ES-I3 (cell line): ENCODE results near the gene SLC22A2.

Experiments
- H3K36me3 ChIP-seq: 2 replicates; pipeline ENCODE4 v1.6.1; 2013; ENCODE audit warnings: mild to moderate bottlenecking, low read length, control low read depth, moderate library complexity; ENCODE audit not compliant: insufficient read depth
- H3K4me1 ChIP-seq: 2 replicates; pipeline ENCODE4 v1.6.1; 2013; ENCODE audit warnings: mild to moderate bottlenecking, control low read depth, low read length; ENCODE audit not compliant: insufficient read depth
- H3K9ac ChIP-seq: 2 replicates; pipeline ENCODE4 v1.6.1; 2013; ENCODE audit warnings: low read depth, mild to moderate bottlenecking, low read length, moderate library complexity
- H3K9me3 ChIP-seq: 2 replicates; pipeline ENCODE4 v1.6.1; 2013; ENCODE audit warnings: mild to moderate bottlenecking, low read length, moderate library complexity; ENCODE audit not compliant: control insufficient read depth, insufficient read depth

SLC22A2 gene

DNA sequence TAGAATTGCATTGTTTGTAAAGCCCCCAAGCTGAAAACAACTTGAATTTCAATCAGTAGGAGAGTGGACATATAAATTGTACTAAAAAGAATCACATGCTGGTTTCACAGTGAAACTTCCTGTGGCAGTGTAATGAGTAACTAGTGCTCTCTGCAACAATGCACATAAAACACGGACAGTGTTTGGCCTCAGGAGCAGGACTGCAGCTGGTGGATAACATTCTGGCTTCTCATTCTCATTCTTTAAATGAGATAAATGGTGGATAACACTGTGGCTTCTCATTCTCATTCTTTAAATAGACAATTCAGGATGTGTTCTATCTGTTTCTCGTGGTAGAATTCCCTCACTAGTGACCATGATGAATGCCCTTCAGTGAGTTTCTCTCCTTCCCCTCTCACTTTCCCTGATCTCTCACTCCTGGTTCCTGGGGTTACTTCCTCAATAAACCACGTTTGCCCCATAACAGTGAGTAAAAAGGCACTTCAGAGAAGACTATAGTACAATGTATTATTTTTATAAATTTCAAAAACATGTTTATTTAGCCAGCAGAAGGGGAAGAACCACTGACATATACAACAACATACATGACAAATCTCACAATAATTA is 59.9 kb downstream of the SLC22A2 start:
- no peaks in the 10 kb centered on the region for H3K36me3 ChIP-seq
- no peak overlapping the region for H3K9ac ChIP-seq
- no peaks in the 10 kb centered on the region for H3K4me1 ChIP-seq
- no peaks in the 10 kb centered on the region for H3K9me3 ChIP-seq

DNA sequence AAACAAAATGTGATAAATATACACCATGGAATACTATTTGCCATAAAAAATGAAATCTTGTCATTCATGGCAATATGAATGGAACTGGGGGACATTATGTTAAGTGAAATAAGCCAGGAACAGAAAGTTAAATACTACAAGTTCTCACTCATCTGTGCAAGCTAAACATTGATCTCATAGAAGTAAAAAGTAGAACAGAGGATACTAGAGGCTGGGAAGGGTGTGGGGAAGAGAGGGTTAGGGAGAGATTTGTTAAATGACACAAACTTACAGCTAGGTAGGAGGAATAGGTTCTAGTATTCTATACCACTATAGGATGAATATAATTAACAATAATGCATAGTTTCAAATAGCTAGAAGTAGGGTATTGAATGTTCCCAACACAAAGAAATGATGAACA is 61.0 kb downstream of the SLC22A2 start:
- Histone ChIP-seq H3K9me3 (no peaks in the 10 kb centered on the region), H3K9ac (no peak overlapping the region), H3K4me1 (no peaks in the 10 kb centered on the region), H3K36me3 (no peaks in the 10 kb centered on the region)

DNA sequence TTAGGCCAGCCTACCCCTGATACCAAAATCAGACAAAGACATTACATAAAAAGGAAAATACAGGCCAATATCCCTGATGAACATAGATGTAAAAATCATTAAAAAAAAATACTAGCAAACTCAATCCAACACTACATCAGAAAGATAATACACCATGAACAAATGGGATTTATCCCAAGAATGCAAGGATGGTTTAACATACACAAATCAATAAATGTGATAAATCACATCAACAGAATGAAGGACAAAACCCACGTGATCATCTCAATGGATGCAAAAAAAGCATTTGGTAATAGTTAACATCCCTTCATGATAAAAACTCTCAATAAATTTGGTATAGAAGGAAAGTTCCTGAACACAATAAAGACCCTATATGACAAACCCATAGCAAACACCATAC is 63.8 kb downstream of the SLC22A2 start:
- Histone ChIP-seq H3K36me3 (no peaks in the 10 kb centered on the region), H3K9ac (no peak overlapping the region), H3K4me1 (no peaks in the 10 kb centered on the region), H3K9me3 (no peaks in the 10 kb centered on the region)

DNA sequence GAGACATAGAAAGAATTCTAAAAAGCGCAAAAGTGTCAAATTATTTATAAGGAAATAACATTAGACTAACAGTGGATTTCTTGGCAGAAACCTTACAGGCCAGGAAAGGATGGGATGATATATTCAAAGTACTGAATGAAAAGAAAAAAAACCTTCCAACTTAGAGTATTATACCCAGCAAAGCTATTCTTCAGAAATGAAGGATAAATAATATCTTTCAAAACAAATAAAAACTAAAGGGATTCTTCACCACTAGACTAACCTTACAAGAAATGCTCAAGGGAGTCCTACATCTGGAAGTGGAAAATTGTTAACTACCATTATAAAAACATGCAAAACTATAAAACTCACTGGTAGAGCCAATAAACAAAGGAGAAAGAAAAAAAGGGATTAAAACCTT is 65.8 kb downstream of the SLC22A2 start:
- H3K9me3 ChIP-seq: no peaks in the 10 kb centered on the region
- H3K36me3 ChIP-seq: no peaks in the 10 kb centered on the region
- H3K9ac ChIP-seq: no peak overlapping the region
- H3K4me1 ChIP-seq: no peaks in the 10 kb centered on the region

DNA sequence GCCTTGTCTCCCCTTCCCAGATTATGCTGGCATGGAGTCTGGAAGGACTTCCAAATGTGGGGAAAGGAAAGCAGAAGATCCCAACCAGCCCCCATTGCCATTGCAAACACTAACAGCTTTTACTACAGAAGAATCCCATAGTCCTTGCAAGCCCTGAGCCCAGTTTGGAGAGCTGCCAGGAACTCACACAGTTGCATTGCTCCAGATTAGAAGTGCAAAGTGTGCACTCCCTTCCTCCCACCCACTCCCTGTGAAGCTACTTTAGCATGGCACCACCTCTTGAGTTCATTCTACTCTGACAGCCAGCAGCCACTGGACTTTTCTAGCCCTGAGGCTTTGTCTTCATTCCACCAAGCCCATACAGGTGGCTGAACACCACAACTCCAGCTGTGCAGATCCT is 67.6 kb downstream of the SLC22A2 start:
- H3K36me3 ChIP-seq: no peaks in the 10 kb centered on the region
- no peak overlapping the region for H3K9ac ChIP-seq

DNA sequence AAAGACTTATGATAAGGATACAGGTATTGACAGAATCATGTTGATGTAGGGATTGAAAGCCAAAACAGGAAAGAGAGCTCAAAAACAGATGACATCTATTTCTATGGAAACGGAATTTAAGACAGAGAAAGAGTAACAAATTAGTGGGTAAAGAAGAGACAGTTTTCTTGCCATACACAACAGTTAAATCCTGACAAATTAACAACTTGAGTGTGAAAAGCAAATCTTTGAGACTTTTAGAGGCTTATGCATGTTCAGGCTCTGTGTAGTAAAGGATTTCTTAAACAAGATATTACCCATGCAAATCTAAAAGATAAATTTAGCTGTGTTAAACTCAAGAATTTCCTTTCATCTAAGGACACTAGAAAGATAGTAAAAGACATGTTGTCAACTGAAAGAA is 68.5 kb downstream of the SLC22A2 start:
- H3K9ac ChIP-seq: no peak overlapping the region
- H3K36me3 ChIP-seq: no peaks in the 10 kb centered on the region
- no peaks in the 10 kb centered on the region for H3K9me3 ChIP-seq
- H3K4me1 ChIP-seq: no peaks in the 10 kb centered on the region

More for the DNA sequence above, 67.6 kb downstream of the SLC22A2 start:
- Histone ChIP-seq H3K4me1 (no peaks in the 10 kb centered on the region), H3K9me3 (no peaks in the 10 kb centered on the region)

DNA sequence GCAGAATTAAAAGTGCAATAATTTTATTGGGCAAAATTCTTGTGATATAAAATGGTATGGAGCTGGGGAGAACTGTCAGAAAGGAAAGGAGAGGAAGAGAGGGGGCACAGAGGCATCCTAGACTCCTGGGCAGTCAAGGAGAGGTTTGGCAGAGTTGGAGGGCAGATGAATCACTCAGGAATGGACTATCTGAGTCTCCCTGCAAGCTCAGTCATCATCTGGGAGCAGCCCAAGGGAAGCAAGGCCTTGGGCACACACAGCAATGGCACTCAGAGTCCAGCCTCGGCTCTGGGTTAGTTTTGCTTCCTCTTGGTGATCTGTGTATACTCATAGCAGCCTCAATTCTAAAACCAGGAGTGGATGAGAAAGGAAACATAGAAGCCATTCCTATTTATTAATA is 69.8 kb downstream of the SLC22A2 start:
- Histone ChIP-seq H3K36me3 (no peaks in the 10 kb centered on the region), H3K9me3 (no peaks in the 10 kb centered on the region), H3K9ac (no peak overlapping the region), H3K4me1 (no peaks in the 10 kb centered on the region)

DNA sequence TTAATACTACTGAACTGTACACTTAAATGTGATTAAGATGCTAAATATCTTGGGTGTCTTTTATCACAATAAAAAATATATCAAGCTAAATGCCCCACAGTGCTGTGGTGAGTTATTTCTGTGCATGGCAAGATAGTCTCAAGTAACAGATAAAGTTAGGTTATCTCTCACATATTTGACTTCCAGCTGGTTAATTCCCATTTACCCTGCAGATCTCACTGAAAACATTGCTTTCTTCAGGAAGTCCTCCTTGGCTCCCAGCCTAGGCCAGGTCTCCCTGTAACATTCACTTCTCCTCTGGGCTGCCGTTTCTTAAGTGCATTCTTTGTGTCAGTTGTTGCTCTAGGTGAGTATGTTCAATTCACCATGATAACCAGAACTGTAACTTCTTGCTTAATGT is 77.9 kb downstream of the SLC22A2 start:
- Histone ChIP-seq H3K4me1 (no peaks in the 10 kb centered on the region), H3K9ac (no peak overlapping the region), H3K36me3 (no peaks in the 10 kb centered on the region), H3K9me3 (no peaks in the 10 kb centered on the region)

DNA sequence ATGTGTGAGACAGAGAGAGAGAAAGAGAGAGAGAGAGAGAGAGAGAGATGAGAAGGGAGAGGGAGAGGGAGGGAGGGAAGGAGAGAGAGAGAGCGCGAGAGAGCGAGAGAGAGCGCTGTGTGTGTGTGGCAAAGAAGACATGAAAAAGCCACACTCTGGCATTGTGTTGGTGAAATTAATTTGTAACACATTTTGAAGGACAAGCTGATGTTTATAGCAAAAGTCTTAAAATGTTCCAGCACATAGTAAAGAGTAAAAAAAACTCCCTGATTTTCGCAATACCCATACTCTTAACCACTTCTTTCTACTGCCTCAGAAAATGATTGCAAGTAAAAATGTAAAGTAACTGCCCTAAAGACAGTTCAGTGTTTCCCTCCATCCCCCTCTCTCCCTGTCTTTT is 80.3 kb downstream of the SLC22A2 start:
- H3K36me3 ChIP-seq: no peaks in the 10 kb centered on the region
- no peaks in the 10 kb centered on the region; the same call in 1 of the 2 replicates for H3K9me3 ChIP-seq
- H3K9ac ChIP-seq: no peak overlapping the region
- H3K4me1 ChIP-seq: peaks cover 6% of the 10 kb centered on the region

DNA sequence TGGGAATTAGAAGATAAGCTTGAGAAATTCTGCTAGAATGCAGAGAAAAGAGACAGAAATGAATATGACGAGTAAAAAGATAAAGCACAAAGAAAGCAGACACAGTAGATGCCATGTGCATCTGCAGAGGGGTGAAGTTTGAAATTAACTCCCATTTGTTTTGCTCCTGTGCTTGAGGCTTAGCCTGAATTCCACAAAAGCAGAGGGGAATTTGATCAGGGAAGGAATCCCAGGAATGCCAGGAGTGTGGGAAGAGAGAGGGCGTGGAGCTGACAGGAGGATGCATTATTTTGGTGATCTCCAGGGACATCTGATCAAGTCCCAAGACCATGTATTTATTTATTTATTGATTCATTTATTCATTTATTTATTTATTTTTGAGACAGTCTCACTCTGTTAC is 81.4 kb downstream of the SLC22A2 start:
- Histone ChIP-seq H3K36me3 (no peaks in the 10 kb centered on the region), H3K4me1 (peaks cover 6% of the 10 kb centered on the region), H3K9ac (no peak overlapping the region), H3K9me3 (no peaks in the 10 kb centered on the region; the same call in 1 of the 2 replicates)

DNA sequence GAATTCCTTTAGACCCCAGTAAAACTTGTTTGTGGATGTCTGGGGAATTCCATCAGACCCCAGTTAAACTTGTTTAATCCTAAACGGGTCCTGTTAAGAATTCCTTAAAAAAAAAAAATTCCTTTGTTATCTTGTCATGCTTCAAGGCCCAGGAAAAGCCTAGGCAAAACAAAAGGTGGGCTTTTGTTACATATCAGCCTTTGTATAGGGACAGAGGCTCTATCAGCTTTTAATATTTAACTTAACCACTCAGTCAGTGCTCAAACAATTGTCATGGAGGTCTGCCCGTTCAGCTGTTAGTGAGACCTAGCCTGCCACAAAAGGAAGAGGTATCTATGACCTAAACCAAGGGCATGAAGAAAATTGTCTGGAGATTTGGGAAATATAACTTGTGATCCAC is 83.9 kb downstream of the SLC22A2 start:
- Histone ChIP-seq H3K36me3 (no peaks in the 10 kb centered on the region), H3K4me1 (peaks cover 6% of the 10 kb centered on the region), H3K9me3 (no peaks in the 10 kb centered on the region; the same call in 1 of the 2 replicates), H3K9ac (no peak overlapping the region)

DNA sequence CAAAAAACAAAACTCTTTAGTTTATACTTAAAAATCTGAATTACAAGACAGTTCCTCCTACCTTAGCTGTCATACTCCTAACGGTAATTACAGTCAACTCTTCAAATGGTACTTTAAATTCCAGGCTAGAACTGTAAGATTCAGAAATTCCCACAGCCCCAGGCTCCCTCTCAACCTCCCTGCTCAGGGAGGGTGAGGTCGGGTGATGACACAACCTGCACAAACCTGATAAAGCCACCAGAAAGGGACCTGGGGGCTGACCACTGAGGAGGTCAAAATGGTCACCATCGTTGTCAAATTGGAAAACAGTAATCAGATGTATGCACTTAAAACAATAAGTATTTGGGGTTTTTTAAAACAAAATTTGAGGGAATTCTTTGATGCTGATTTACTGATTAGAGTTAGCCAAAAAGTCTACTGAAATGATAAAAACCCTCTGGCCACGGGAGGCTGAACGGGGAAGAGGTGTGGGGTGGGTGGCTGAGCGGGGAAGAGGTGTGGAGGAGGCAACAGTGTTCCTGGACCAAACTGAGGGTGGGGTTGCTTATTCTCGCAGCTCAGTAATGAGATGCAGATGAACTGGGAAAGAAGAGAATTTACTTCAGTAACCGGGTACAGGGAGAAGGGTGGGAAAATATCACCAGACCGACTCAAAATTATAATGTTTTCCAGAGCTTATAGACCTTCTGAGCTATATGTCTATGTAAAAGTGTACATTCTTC is 84.7 kb downstream of the SLC22A2 start:
- Histone ChIP-seq H3K9ac (no peak overlapping the region), H3K4me1 (peaks cover 6% of the 10 kb centered on the region), H3K9me3 (no peaks in the 10 kb centered on the region; the same call in 1 of the 2 replicates), H3K36me3 (no peaks in the 10 kb centered on the region)

DNA sequence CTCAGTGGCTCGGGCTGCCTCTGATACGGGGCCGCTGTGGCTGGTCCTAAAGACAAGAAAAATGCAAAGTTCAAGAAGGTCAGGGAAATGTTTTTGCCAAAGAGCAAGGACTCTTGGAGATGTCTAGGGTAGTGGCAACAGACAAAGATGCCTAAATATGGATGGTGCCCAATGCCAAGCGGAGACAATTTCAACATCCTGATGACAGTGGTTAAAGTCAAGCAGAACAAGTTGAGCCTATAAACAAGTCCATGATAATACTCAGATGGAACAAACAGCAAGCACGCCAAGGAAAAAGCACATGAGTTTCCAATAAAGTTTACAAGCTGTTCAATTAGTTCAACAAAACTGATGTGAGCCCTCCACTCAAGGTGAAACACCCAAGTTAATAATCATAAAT is 85.9 kb downstream of the SLC22A2 start:
- Histone ChIP-seq H3K9ac (no peak overlapping the region), H3K4me1 (peaks cover 6% of the 10 kb centered on the region), H3K36me3 (no peaks in the 10 kb centered on the region), H3K9me3 (no peaks in the 10 kb centered on the region; the same call in 1 of the 2 replicates)

DNA sequence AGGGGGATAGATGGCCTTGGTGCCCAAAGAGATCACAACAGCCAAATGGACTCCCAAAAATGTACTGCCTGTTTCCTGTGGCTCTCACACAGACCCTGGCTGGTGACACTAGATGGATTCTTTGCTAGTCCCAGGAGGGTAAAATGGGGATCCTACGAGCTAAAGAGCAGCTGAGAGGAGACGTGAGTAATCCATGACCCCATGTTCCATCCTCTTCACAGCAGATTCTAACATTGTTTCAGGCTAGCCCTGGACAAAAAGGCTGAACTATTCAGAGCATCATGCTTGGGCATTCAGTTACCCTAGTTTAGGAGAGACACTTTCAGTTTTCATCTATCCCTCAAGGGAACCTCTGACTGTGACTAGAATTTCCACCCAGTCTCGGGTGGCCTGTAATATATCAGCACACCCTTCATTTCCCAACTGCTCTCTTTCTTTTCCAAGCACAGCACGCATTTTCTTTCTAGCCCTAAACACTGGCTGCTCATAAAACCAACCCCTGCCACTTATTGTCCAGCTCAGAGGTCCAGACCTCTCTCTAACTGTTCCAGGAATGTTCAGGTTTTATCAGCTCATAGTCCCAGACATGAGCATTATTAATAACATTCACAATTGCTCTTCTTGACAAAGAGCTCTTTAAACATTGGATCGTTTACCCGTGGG is 88.5 kb downstream of the SLC22A2 start:
- H3K9ac ChIP-seq: no peak overlapping the region
- H3K9me3 ChIP-seq: no peaks in the 10 kb centered on the region; the same call in 1 of the 2 replicates
- no peaks in the 10 kb centered on the region for H3K36me3 ChIP-seq
- peaks cover 5% of the 10 kb centered on the region for H3K4me1 ChIP-seq
